ENCODE data around the gene PYGO2.
"Not testable (repeated sequence)": the region's sequence is repeated elsewhere in the genome, so short reads cannot be mapped to it uniquely, and the experiment has no call there.

Gene PYGO2

DNA sequence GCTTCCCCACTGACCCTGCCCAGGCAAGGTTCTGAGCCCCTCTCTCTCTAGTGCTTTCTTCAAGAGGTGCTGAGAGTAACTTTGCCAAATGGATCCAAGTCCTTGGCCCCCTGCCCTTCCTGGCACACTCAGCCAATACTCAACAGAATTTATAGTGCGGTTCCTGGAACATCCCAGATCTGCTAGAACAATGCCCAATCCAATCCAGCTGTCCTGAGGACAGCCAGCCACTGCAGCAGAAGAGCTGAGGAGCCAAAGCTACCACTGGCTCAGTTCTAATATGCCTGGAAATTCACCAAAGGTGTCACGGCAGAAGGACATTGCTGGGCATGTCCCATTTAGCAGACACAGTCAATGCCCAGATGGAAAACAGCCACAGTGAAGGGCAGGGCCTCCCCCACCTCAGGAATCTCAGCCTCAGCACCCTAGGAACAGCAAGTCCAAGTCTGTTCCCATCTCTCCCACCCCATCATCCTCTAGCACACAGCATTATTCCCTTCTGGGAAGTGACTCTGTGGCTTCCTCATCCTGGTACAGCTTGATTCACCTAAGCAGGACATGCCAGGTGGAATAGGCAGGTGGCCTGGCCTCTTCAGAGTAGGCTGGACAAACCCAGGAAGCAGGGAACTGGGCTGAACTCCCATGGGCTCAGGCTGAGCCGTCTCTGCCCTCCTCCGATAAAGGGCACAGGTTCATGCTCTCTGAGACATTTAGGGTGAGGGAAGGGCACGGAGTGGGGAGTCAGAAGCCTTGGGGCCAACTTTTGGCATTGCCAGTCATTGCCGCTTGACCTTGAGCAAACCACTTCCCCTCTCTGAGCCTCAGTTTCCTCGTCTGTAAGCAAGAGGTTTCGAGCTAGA is 49.7 kb downstream of the PYGO2 start:
- FAIRE-seq: no peak
- no peak for DNase-seq (ENCODE audit: insufficient read length, low spot score)
- TF ChIP-seq, protein P1, sequence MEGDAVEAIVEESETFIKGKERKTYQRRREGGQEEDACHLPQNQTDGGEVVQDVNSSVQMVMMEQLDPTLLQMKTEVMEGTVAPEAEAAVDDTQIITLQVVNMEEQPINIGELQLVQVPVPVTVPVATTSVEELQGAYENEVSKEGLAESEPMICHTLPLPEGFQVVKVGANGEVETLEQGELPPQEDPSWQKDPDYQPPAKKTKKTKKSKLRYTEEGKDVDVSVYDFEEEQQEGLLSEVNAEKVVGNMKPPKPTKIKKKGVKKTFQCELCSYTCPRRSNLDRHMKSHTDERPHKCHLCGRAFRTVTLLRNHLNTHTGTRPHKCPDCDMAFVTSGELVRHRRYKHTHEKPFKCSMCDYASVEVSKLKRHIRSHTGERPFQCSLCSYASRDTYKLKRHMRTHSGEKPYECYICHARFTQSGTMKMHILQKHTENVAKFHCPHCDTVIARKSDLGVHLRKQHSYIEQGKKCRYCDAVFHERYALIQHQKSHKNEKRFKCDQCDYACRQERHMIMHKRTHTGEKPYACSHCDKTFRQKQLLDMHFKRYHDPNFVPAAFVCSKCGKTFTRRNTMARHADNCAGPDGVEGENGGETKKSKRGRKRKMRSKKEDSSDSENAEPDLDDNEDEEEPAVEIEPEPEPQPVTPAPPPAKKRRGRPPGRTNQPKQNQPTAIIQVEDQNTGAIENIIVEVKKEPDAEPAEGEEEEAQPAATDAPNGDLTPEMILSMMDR (IDR thresholded peaks at IDR 0.05; ENCODE audit: insufficient read depth, missing control alignments): no peak

DNA sequence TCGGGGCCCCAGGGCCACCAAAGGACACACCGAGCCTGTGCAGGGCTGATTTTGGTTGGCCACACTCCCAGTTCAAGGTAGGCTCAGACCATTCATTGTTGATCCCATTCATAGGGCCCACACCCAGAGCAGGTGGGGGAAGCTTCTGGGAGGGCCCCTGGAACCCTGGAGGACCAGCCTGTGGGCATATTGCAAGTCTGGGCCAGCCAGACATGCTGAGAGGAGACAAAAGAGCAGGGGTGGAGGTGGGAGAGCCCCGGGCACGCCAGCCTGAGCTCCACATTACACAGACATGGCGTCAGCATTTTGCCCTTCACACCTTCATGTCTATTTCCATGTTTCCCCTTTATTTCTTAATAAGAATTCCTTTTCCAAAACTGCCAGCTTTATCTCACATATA is 50.7 kb downstream of the PYGO2 start:
- TF ChIP-seq, protein P1 (IDR thresholded peaks at IDR 0.05; ENCODE audit: insufficient read depth, missing control alignments): no peak
- DNase-seq (ENCODE audit: insufficient read length, low spot score) (no peak), FAIRE-seq (no peak)

DNA sequence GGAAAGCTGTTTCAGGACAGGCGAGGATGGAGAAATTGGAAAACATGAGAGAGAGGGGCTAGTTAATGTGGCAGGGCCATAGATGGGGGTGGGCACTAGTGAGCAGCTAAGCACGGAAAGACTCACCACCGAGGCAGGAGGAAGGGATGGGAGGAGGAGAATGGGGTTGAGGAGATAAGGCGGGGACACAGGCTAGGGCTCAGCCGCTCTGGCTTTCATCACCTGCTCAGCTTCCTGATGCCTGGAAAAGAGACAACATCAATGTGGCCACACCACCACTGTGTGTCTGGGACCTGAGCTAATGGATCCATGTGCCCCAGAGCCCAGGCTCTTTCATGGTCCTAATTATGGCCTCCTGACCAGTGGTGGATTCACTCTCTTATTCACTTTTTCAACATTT is 52.6 kb downstream of the PYGO2 start:
- TF ChIP-seq, protein P1 (IDR thresholded peaks at IDR 0.05; ENCODE audit: insufficient read depth, missing control alignments): no peak
- no peak for DNase-seq (ENCODE audit: insufficient read length, low spot score)
- no peak for FAIRE-seq

DNA sequence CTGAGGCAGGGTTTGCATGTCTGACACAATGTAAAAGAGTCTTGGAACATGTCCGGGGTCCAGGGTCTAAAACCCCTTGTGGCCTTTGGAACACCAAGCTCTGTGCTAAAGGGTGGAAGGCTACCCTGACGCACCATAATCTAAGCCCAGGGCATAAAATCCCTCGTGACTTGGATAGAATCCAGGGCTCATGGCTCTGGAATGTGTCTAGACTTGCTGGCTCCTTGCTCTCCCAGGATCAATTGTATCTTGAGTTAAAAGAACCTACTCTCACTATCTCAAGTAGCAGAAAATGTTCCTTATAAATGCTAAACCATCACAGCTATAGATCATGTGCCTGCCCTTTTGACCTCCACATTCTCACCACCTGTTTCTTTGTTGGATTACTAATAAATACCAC is 53.5 kb downstream of the PYGO2 start:
- not testable (repeated sequence) for DNase-seq (ENCODE audit: insufficient read length, low spot score); FAIRE-seq
